ENCODE measurements around the gene CDC42EP2. TPM values are rescaled to one million over a fixed set of nuclear protein-coding genes. Genes with fewer than 3 reads are reported as not detected.

CDC42EP2 gene
- total RNA-seq, 1 donor from 2014 or later: 26.7 TPM

DNA sequence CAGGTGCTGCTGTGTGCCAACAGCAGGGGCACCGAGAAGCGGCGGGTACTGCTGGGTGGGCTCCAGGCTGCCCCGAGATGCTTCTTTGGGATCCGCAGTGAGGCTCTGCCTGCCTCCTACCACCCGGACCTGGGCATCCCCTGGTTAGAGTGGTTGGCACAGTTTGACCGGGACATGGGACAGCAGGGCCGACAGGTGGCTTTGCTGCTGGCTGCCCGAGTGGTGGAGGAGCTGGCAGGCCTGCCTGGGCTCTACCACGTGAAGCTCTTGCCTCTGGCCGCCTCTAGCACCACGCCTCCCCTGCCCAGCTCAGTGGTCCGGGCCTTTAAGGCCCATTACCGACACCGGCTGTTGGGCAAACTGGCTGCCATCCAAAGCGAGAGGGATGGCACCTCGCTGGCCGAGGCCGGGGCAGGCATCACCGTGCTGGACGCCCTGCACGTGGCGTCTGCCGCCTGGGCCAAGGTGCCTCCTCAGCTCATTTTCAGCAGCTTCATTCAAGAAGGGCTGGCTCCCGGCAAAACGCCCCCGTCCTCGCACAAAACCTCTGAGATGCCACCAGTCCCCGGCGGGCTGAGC, 41.8 kb downstream of the CDC42EP2 start:
- TF ChIP-seq EZH2 (IDR thresholded peaks at IDR 0.05; ENCODE audit: insufficient read depth, low read length): peak; percentile 5
- TF ChIP-seq, protein P1, sequence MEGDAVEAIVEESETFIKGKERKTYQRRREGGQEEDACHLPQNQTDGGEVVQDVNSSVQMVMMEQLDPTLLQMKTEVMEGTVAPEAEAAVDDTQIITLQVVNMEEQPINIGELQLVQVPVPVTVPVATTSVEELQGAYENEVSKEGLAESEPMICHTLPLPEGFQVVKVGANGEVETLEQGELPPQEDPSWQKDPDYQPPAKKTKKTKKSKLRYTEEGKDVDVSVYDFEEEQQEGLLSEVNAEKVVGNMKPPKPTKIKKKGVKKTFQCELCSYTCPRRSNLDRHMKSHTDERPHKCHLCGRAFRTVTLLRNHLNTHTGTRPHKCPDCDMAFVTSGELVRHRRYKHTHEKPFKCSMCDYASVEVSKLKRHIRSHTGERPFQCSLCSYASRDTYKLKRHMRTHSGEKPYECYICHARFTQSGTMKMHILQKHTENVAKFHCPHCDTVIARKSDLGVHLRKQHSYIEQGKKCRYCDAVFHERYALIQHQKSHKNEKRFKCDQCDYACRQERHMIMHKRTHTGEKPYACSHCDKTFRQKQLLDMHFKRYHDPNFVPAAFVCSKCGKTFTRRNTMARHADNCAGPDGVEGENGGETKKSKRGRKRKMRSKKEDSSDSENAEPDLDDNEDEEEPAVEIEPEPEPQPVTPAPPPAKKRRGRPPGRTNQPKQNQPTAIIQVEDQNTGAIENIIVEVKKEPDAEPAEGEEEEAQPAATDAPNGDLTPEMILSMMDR (IDR thresholded peaks at IDR 0.05; ENCODE audit: insufficient read depth, low read depth, low read length): no peak
- no peak overlapping the region for H3K27ac ChIP-seq (ENCODE audit: low read depth, low read length)
- H3K9me3 ChIP-seq (ENCODE audit: insufficient read depth, low read depth, low read length): no peaks in the 10 kb centered on the region
- peak overlapping the region; percentile 57 for H3K4me3 Mint-ChIP-seq (ENCODE audit: unreplicated experiment)
- H3K27me3 Mint-ChIP-seq (ENCODE audit: low read depth, unreplicated experiment): peaks cover 26% of the 10 kb centered on the region
- H3K36me3 Mint-ChIP-seq (ENCODE audit: low read depth, unreplicated experiment): peaks cover 5% of the 10 kb centered on the region
- no peak for FAIRE-seq
- peak overlapping the region; percentile 53 for H3K27ac Mint-ChIP-seq (ENCODE audit: unreplicated experiment)
- no peak overlapping the region for H2AFZ ChIP-seq (ENCODE audit: low read depth, low read length)
- H3K9me3 Mint-ChIP-seq (ENCODE audit: unreplicated experiment): no peaks in the 10 kb centered on the region
- peaks cover 17% of the 10 kb centered on the region for H3K27me3 ChIP-seq (ENCODE audit: insufficient read depth, low read length)
- H3K4me2 ChIP-seq (ENCODE audit: low read length): no peak overlapping the region
- peaks cover 12% of the 10 kb centered on the region for H3K36me3 ChIP-seq (ENCODE audit: insufficient read depth, low read length)
- peaks cover 8% of the 10 kb centered on the region for H3K4me1 Mint-ChIP-seq (ENCODE audit: low read depth, unreplicated experiment)
- no peak overlapping the region for H3K4me3 ChIP-seq (ENCODE audit: insufficient read depth, low read depth, low read length)
- H3K79me2 ChIP-seq (ENCODE audit: insufficient read depth, low read length): no peaks in the 10 kb centered on the region
- H4K20me1 ChIP-seq (ENCODE audit: insufficient read depth, low read length): peaks cover 26% of the 10 kb centered on the region
- no peak for DNase-seq (ENCODE audit: low read depth)
- H3K4me1 ChIP-seq (ENCODE audit: insufficient read depth, low read length): peaks cover 17% of the 10 kb centered on the region
- H3K9ac ChIP-seq (ENCODE audit: low read length): no peak overlapping the region

DNA sequence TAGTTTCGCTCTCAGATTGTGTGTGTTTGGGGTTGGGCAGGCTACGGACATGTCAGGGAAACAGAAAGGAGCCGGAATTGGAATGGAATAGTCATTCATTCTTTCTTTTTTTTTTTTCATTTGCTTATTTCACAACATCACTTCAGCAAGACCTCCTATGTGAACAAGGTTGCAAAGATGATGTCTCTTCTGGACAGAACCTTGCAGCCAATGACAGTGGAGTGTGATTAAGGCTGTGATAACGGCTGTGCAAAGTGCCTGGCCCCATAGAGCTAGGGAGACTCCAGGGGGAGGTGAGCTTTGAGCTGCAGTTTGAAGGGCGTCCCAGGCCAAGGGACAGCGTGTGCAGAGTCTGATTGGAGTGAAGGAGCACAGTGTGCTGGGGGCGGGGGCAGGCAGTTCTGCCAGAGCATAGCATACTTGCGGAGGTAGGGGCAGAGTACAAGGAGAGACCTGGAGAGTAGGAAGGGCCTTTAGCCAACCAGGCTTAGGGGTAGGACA, 43.2 kb downstream of the CDC42EP2 start:
- Histone ChIP-seq H2AFZ (ENCODE audit: low read depth, low read length) (no peak overlapping the region), H3K9me3 (ENCODE audit: insufficient read depth, low read depth, low read length) (no peaks in the 10 kb centered on the region), H3K4me2 (ENCODE audit: low read length) (no peak overlapping the region), H3K4me3 (ENCODE audit: insufficient read depth, low read depth, low read length) (no peak overlapping the region), H3K27ac (ENCODE audit: low read depth, low read length) (no peak overlapping the region), H3K4me1 (ENCODE audit: insufficient read depth, low read length) (peaks cover 17% of the 10 kb centered on the region), H3K79me2 (ENCODE audit: insufficient read depth, low read length) (no peaks in the 10 kb centered on the region), H3K9ac (ENCODE audit: low read length) (no peak overlapping the region), H3K36me3 (ENCODE audit: insufficient read depth, low read length) (no peaks in the 10 kb centered on the region), H4K20me1 (ENCODE audit: insufficient read depth, low read length) (peaks cover 13% of the 10 kb centered on the region), H3K27me3 (ENCODE audit: insufficient read depth, low read length) (peaks cover 17% of the 10 kb centered on the region)
- FAIRE-seq: no peak
- Mint-ChIP-seq H3K27ac (ENCODE audit: unreplicated experiment) (no peak overlapping the region), H3K4me3 (ENCODE audit: unreplicated experiment) (no peak overlapping the region), H3K27me3 (ENCODE audit: low read depth, unreplicated experiment) (peaks cover 26% of the 10 kb centered on the region), H3K36me3 (ENCODE audit: low read depth, unreplicated experiment) (no peaks in the 10 kb centered on the region), H3K9me3 (ENCODE audit: unreplicated experiment) (no peaks in the 10 kb centered on the region), H3K4me1 (ENCODE audit: low read depth, unreplicated experiment) (peaks cover 8% of the 10 kb centered on the region)
- no peak for TF ChIP-seq EZH2 (IDR thresholded peaks at IDR 0.05; ENCODE audit: insufficient read depth, low read length)
- TF ChIP-seq, protein P1 (IDR thresholded peaks at IDR 0.05; ENCODE audit: insufficient read depth, low read depth, low read length): no peak
- DNase-seq (ENCODE audit: low read depth): no peak

DNA sequence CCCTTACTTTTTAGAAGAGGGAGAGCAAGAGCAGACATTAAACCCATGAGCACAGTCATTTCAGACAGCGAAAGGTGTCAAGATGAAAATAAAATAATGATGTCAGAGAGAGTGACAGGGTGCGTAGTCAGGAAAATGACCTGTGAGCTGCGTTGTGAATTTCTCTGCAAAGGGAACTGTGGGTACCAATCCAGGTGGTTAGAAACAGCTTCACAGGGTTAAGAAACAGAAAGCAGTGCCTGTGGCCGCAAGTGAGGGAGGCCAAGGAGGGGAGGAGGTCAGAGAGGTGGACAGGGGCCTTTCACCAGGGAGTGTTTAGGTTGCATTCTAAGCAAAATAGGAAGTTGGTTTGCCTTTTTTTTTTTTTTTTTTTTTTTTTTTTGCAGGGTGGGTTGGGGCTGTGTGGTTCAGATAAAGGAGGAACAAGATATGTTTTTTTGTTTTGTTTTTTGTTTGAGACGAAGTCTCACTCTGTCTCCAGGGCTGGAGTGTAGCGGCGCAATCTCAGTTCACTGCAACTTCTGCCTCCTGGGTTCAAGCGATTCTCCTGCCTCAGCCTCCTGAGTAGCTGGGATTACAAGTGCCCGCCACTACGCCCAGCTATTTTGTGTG, 47.8 kb downstream of the CDC42EP2 start:
- Histone ChIP-seq H3K4me2 (ENCODE audit: low read length) (no peak overlapping the region), H3K9ac (ENCODE audit: low read length) (no peak overlapping the region), H3K9me3 (ENCODE audit: insufficient read depth, low read depth, low read length) (no peaks in the 10 kb centered on the region), H3K36me3 (ENCODE audit: insufficient read depth, low read length) (no peaks in the 10 kb centered on the region), H2AFZ (ENCODE audit: low read depth, low read length) (no peak overlapping the region), H3K79me2 (ENCODE audit: insufficient read depth, low read length) (no peaks in the 10 kb centered on the region), H3K4me3 (ENCODE audit: insufficient read depth, low read depth, low read length) (no peak overlapping the region), H3K27ac (ENCODE audit: low read depth, low read length) (no peak overlapping the region), H4K20me1 (ENCODE audit: insufficient read depth, low read length) (no peaks in the 10 kb centered on the region), H3K27me3 (ENCODE audit: insufficient read depth, low read length) (peaks cover 4% of the 10 kb centered on the region), H3K4me1 (ENCODE audit: insufficient read depth, low read length) (no peaks in the 10 kb centered on the region)
- DNase-seq (ENCODE audit: low read depth): no peak
- H3K9me3 Mint-ChIP-seq (ENCODE audit: unreplicated experiment): no peaks in the 10 kb centered on the region
- no peak overlapping the region for H3K27ac Mint-ChIP-seq (ENCODE audit: unreplicated experiment)
- peaks cover 12% of the 10 kb centered on the region for H3K4me1 Mint-ChIP-seq (ENCODE audit: low read depth, unreplicated experiment)
- peaks cover 2% of the 10 kb centered on the region for H3K36me3 Mint-ChIP-seq (ENCODE audit: low read depth, unreplicated experiment)
- peaks cover 9% of the 10 kb centered on the region for H3K27me3 Mint-ChIP-seq (ENCODE audit: low read depth, unreplicated experiment)
- TF ChIP-seq EZH2 (IDR thresholded peaks at IDR 0.05; ENCODE audit: insufficient read depth, low read length): no peak
- TF ChIP-seq, protein P1 (IDR thresholded peaks at IDR 0.05; ENCODE audit: insufficient read depth, low read depth, low read length): no peak
- H3K4me3 Mint-ChIP-seq (ENCODE audit: unreplicated experiment): no peak overlapping the region
- no peak for FAIRE-seq

Data from astrocyte (in vitro differentiated cells and primary cell).